AG04449 (cell line): ENCODE data around the gene TNFRSF1B.

Source experiments
- CTCF ChIA-PET: fragments of 350-600 bp; formaldehyde crosslinking; extraction: SDS; loops from one replicate; lab custom pipeline; 2021; ENCODE audit warnings: antibody characterized with exemption; lab: Yijun Ruan, JAX
- POLR2A ChIA-PET: fragments of 400-600, 350-600 bp; formaldehyde crosslinking; extraction: SDS; loops from one replicate; lab custom pipeline; 2020; ENCODE audit warnings: antibody characterized with exemption, inconsistent platforms; lab: Yijun Ruan, JAX
- DNase-seq: peaks from one replicate; pipeline ENCODE4 v3.0.0-alpha.2; 2010; ENCODE audit warnings: low read depth, low spot score
- H3K4me3 ChIP-seq: 2 replicates; pipeline ENCODE4 v1.5.1; 2011; ENCODE audit warnings: low read depth, mild to moderate bottlenecking, control low read depth, low read length
- TF ChIP-seq, protein P1 (sequence below): IDR thresholded peaks from one replicate; pipeline ENCODE4 v1.5.1; 2011; ENCODE audit warnings: mild to moderate bottlenecking, moderate library complexity, low read length, control low read depth, inconsistent platforms; ENCODE audit not compliant: insufficient read depth; ENCODE audit errors: missing control alignments

Gene TNFRSF1B

GRCh38 chr1:12166834-12167492 is at the start of gene TNFRSF1B:
Gene TNFRSF1B (plus strand): TSS chr1:12166991. CDS start chr1:12167092, 101 bp downstream.
- DNase-seq, result no peak
- H3K4me3 ChIP-seq, result peak within 1 kb of the TSS; percentile 56
- POLR2A ChIA-PET, result no interaction called here
- CTCF ChIA-PET, result interaction anchor here (1.2 to 1.5 kb wide), 3 partner anchors 11 to 48 kb away, joined by 3 to 5 read pairs (median 3); no protein-coding TSS in a partner anchor
- TF ChIP-seq, protein P1, sequence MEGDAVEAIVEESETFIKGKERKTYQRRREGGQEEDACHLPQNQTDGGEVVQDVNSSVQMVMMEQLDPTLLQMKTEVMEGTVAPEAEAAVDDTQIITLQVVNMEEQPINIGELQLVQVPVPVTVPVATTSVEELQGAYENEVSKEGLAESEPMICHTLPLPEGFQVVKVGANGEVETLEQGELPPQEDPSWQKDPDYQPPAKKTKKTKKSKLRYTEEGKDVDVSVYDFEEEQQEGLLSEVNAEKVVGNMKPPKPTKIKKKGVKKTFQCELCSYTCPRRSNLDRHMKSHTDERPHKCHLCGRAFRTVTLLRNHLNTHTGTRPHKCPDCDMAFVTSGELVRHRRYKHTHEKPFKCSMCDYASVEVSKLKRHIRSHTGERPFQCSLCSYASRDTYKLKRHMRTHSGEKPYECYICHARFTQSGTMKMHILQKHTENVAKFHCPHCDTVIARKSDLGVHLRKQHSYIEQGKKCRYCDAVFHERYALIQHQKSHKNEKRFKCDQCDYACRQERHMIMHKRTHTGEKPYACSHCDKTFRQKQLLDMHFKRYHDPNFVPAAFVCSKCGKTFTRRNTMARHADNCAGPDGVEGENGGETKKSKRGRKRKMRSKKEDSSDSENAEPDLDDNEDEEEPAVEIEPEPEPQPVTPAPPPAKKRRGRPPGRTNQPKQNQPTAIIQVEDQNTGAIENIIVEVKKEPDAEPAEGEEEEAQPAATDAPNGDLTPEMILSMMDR, result no peak

- no peak overlapping the region for H3K4me3 ChIP-seq
- ChIA-PET POLR2A (no interaction called here), CTCF (interaction anchor here (0.8 to 16.0 kb wide), 13 partner anchors 8 to 154 kb away, joined by 3 to 730 read pairs (median 3); no protein-coding TSS in a partner anchor)
- TF ChIP-seq, protein P1, result no peak
- peak; percentile 53 for DNase-seq
These were observed 45.4 kb upstream of the TNFRSF1B start for GRCh38 chr1:12121212-12122003.

DNA sequence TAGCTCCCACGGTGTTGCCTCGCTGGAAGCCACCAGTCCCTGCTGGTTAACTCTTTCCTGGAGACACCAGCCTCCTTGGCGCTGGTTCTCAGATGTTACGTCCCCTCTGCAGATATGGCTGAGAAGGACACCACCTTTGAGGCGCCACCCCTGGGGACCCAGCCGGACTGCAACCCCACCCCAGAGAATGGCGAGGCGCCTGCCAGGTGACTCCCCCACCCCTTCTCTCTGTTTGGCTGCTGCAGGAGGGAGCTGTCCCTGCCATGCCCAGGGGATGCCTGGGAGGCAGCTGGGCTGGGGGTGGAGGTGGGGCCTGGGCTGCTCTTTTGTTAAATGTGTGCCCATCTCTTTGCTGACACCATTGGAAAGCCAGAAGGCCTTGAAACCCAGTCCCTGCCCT is 43.6 kb upstream of the TNFRSF1B start:
- TF ChIP-seq, protein P1, result no peak
- DNase-seq, result no peak
- CTCF ChIA-PET, result interaction anchor here (1.1 to 16.0 kb wide), 17 partner anchors 8 to 152 kb away, joined by 3 to 730 read pairs (median 18); no protein-coding TSS in a partner anchor
- POLR2A ChIA-PET, result interaction anchor here (0.5 kb wide), 1 partner anchor 212 kb away, joined by 3 read pairs; no protein-coding TSS in a partner anchor
- H3K4me3 ChIP-seq, result no peak overlapping the region

DNA sequence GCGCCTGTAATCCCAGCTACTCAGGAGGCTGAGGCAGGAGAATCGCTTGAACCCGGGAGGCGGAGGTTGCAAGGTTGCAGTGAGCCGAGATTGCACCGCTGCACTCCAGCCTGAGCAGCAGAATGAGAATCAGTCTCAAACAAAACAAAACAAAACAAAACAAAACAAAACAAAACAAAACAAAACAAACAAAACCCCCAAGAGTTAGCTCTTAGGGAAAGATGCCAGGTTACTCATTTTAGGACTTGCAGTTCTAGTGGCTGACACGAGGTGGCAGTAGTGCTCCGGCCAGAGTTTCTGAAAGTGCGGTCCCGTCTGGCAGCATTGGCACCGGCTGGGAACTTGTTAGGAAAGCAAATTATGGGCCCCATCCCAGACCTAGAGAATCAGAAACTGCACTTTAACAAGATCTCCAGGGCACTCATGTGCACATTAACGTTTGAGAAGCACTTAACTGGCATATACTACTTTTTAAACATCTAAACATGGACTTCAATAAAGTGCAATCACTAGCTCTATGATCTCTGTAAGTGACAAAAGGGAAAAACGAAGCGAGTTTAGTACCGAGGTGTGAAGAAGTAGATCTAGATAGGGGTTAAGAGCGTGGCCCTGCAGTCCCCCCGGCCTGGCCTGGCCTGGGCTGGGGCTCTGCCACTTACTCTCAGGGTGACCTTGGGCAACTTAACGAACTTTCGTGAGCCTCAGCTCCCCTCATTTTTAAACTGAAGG is 41.9 kb upstream of the TNFRSF1B start:
- CTCF ChIA-PET, result interaction anchor here (0.6 to 16.0 kb wide), 42 partner anchors 9 to 534 kb away, joined by 3 to 730 read pairs (median 7); partner anchors contain the start of gene VPS13D
- no peak for DNase-seq
- POLR2A ChIA-PET, result interaction anchor here (1.3 kb wide), 1 partner anchor 217 kb away, joined by 6 read pairs; no protein-coding TSS in a partner anchor

GRCh38 chr1:12125422-12126355 is 41.1 kb upstream of the TNFRSF1B start:
- ChIA-PET CTCF (interaction anchor here (0.7 to 16.0 kb wide), 32 partner anchors 9 to 533 kb away, joined by 3 to 730 read pairs (median 8); partner anchors contain the start of gene VPS13D), POLR2A (no interaction called here)
- H3K4me3 ChIP-seq, result no peak overlapping the region

More for the DNA sequence above, 41.9 kb upstream of the TNFRSF1B start:
- H3K4me3 ChIP-seq, result no peak overlapping the region
- TF ChIP-seq, protein P1, result peak; percentile 84

More at GRCh38 chr1:12125422-12126355, 41.1 kb upstream of the TNFRSF1B start:
- no peak for DNase-seq
- TF ChIP-seq, protein P1, result no peak
